Liver (tissue), 9 donors: Measurements from ENCODE around the gene TNS1. TPM values are rescaled to one million over a fixed set of nuclear protein-coding genes. Genes with fewer than 3 reads are reported as not detected.
A peak's percentile ranks its signal among the peaks of the same experiment; 100 is the strongest.

Experiments used
- DNase-seq: peaks from one replicate; pipeline ENCODE4 v3.0.0-alpha.2; 2017; ENCODE audit warnings: low spot score
- H3K27ac ChIP-seq, 2 donors: one replicate each; pipeline ENCODE4 v1.7.0; 2013; ENCODE audit warnings: inconsistent platforms in 2 of 2, low read length in 2 of 2, control low read depth in 1 of 2, low read depth in 1 of 2, mild to moderate bottlenecking in 1 of 2
- H3K27me3 ChIP-seq, 4 donors: one replicate each; pipeline versions ENCODE4 v1.6.1 to v1.7.0; 2013; ENCODE audit warnings: low read length in 3 of 4, inconsistent platforms in 1 of 4, mild to moderate bottlenecking in 1 of 4, moderate library complexity in 1 of 4; ENCODE audit not compliant: control insufficient read depth in 4 of 4, insufficient read depth in 4 of 4
- H3K36me3 ChIP-seq, 4 donors: one replicate each; pipeline versions ENCODE4 v1.6.1 to v1.7.0; 2013; ENCODE audit warnings: low read length in 3 of 4, mild to moderate bottlenecking in 3 of 4, low read depth in 1 of 4, moderate library complexity in 1 of 4; ENCODE audit not compliant: control insufficient read depth in 4 of 4, insufficient read depth in 3 of 4
- H3K4me1 ChIP-seq, 4 donors: one replicate each; pipeline versions ENCODE4 v1.6.1 to v1.7.0; 2013; ENCODE audit warnings: low read length in 3 of 4, mild to moderate bottlenecking in 3 of 4, moderate library complexity in 1 of 4; ENCODE audit not compliant: control insufficient read depth in 4 of 4, insufficient read depth in 4 of 4
- H3K4me3 ChIP-seq, 3 donors: one replicate each; pipeline versions ENCODE4 v1.6.1 to v1.7.0; 2013; ENCODE audit warnings: low read length in 3 of 3, control low read depth in 1 of 3, low read depth in 1 of 3, mild to moderate bottlenecking in 1 of 3
- H3K9ac ChIP-seq, 2 donors: one replicate each; pipeline ENCODE4 v1.7.0; 2013; ENCODE audit warnings: low read length in 2 of 2, mild to moderate bottlenecking in 2 of 2, moderate library complexity in 2 of 2, control low read depth in 1 of 2, low read depth in 1 of 2
- H3K9me3 ChIP-seq, 4 donors: one replicate each; pipeline versions ENCODE4 v1.6.1 to v1.7.0; 2013; ENCODE audit warnings: low read length in 3 of 4; ENCODE audit not compliant: control insufficient read depth in 4 of 4
- EGR1 ChIP-seq, 2 donors: IDR thresholded peaks; 2 replicates each; pipeline ENCODE4 v1.6.1; 2016 to 2018; ENCODE audit warnings: antibody characterized with exemption in 2 of 2, low read depth in 2 of 2
- FOXA1 ChIP-seq: IDR thresholded peaks from 2 replicates; pipeline ENCODE4 v1.6.1; 2016; ENCODE audit warnings: antibody characterized with exemption
- FOXA2 ChIP-seq: IDR thresholded peaks from 2 replicates; pipeline ENCODE4 v1.6.1; 2016; ENCODE audit warnings: antibody characterized with exemption
- GABPA ChIP-seq, 2 donors: IDR thresholded peaks in 1 of 2; conservative IDR thresholded peaks in 1 of 2; 2 replicates each; pipeline ENCODE4 v1.6.1; 2016; ENCODE audit warnings: antibody characterized with exemption in 2 of 2, mild to moderate bottlenecking in 1 of 2, moderate library complexity in 1 of 2
- HNF4A ChIP-seq, 2 donors: conservative IDR thresholded peaks; 2 replicates each; pipeline ENCODE4 v1.6.1; 2016; ENCODE audit warnings: antibody characterized with exemption in 2 of 2, mild to moderate bottlenecking in 2 of 2
- HNF4G ChIP-seq: IDR thresholded peaks from 2 replicates; pipeline ENCODE4 v1.6.1; 2016; ENCODE audit warnings: antibody characterized with exemption
- JUND ChIP-seq, 2 donors: IDR thresholded peaks; 2 replicates each; pipeline ENCODE4 v1.6.1; 2016; ENCODE audit warnings: antibody characterized with exemption in 2 of 2
- NR2F2 ChIP-seq: IDR thresholded peaks from 2 replicates; pipeline ENCODE4 v1.6.1; 2016; ENCODE audit warnings: antibody characterized with exemption
- RAD21 ChIP-seq, 2 donors: IDR thresholded peaks; 2 replicates each; pipeline ENCODE4 v1.6.1; 2016; ENCODE audit warnings: antibody characterized with exemption in 2 of 2, mild to moderate bottlenecking in 2 of 2
- RXRA ChIP-seq, 2 donors: IDR thresholded peaks; 2 replicates each; pipeline ENCODE4 v1.6.1; 2017 to 2018; ENCODE audit warnings: antibody characterized with exemption in 2 of 2, mild to moderate bottlenecking in 1 of 2
- SP1 ChIP-seq: IDR thresholded peaks from 2 replicates; pipeline ENCODE4 v1.6.1; 2018; ENCODE audit warnings: antibody characterized with exemption, mild to moderate bottlenecking
- TAF1 ChIP-seq: conservative IDR thresholded peaks from 2 replicates; pipeline ENCODE4 v1.6.1; 2016; ENCODE audit warnings: antibody characterized with exemption, mild to moderate bottlenecking
- YY1 ChIP-seq: IDR thresholded peaks from 2 replicates; pipeline ENCODE4 v1.6.1; 2016; ENCODE audit warnings: antibody characterized with exemption, mild to moderate bottlenecking
- WGBS: extraction: QIAGEN DNeasy Blood & Tissue Kit; methylation state at CpG from one replicate; pipeline ENCODE4 v1.1.7; 2013; 5-methylcytosine and 5-hydroxymethylcytosine counted together
- polyA plus RNA-seq, 2 donors: library from polyadenylated mRNA; stranded (reverse) in 1 of 2; unstranded in 1 of 2; fragments of 200-250 nt in 1 of 2; fragments of >200 nt in 1 of 2; fragmentation: Nextera tagmentation in 1 of 2; extraction: Ambion mirVana in 1 of 2; gene quantifications; one replicate each; pipeline versions ENCODE4 v1.2.1 to v1.2.3, GENCODE V29; 2013 to 2015
- total RNA-seq, 2 donors: library from RNA; depleted of rRNA; stranded (reverse); fragments of >200 nt; gene quantifications; one replicate each; pipeline ENCODE4 v1.2.3, GENCODE V29; 2014
- TF ChIP-seq, protein P1 (sequence below): IDR thresholded peaks from 2 replicates; pipeline ENCODE4 v1.6.1; 2016; ENCODE audit warnings: antibody characterized with exemption
- TF ChIP-seq, protein P2 (sequence below): IDR thresholded peaks from 2 replicates; pipeline ENCODE4 v1.6.1; 2016; ENCODE audit warnings: antibody characterized with exemption
- TF ChIP-seq, protein P3 (sequence below): IDR thresholded peaks from 2 replicates; pipeline ENCODE4 v1.6.1; 2016; ENCODE audit warnings: antibody characterized with exemption
- TF ChIP-seq, protein P4 (sequence below): fragments of 150-350 bp; IDR thresholded peaks from 2 replicates; pipeline ENCODE4 v1.5.1; 2017; ENCODE audit warnings: improper control_type of control experiment, low read depth, low read length; ENCODE audit not compliant: missing input control
- TF ChIP-seq, protein P5 (sequence below): IDR thresholded peaks from 2 replicates; pipeline ENCODE4 v1.6.1; 2016; ENCODE audit warnings: antibody characterized with exemption, mild to moderate bottlenecking
- donor health status: healthy.
- donor health status: healthy.
- donor health status: healthy.
- donor health status: healthy.
- donor health status: healthy.

The TNS1 gene
- total and polyA plus RNA-seq, 4 donors = 16.3 to 128 (median 57.3) TPM

DNA sequence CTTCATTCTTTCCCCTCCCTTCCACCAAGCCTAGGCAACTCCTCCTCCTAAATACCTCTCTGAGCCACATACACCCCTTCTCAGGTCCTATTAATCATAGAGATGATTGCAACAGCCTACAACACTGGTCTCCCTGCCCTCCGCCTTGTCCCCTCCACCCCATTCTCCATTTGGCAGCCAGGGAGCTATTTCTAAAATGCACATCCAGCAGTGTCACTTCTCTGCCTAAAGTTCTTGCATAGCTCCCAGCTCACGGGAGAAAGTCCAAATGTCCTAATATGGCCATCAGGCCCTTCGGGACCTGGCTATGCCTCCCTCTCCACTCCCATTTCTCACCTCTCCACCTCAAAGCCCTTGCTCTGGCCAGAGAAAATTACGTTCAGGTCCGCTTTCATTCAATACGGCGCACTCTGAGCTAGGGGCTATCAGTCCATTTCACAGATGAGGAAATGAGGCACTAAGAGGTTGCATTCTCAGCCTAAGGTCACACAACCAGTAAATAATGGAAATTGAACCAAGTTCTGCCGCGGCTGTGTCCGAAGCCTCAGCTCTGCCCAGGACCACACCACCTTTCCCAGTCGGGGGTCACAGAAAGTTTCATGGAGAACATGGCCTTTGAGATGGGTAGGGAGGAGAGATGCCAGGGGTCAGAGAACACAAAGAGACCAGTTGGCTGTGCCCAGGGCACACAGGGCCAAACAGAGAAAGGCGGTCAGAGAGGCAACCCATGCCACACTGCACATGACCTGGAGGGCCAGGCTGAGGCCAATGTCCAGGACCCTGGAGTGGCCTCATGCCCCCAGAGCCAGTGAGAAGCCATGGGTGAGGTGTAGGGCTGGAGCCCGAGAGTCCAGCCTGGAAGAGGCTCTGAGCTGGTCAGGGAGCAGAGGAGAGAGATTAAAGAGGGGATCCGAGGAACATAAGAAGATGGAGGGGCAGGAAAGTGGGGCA is 72.8 kb downstream of the TNS1 start:
- Histone ChIP-seq H3K36me3 (peaks cover 0 to 4% (median 0%) of the 10 kb centered on the region in 4 donors), H3K4me3 (no peak overlapping the region), H3K27me3 (no peaks in the 10 kb centered on the region), H3K27ac (peak overlapping the region; percentile 95 to 99), H3K9me3 (no peaks in the 10 kb centered on the region), H3K4me1 (peaks cover 44 to 96% (median 69%) of the 10 kb centered on the region in 4 donors), H3K9ac (peak overlapping the region; percentile 24 to 80)
- DNase-seq = no peak
- 31% methylated on average over 14 of the region's 14 CpGs for WGBS
- TF ChIP-seq, protein P1, sequence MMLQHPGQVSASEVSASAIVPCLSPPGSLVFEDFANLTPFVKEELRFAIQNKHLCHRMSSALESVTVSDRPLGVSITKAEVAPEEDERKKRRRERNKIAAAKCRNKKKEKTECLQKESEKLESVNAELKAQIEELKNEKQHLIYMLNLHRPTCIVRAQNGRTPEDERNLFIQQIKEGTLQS = peak; percentile 81
- peak in 1 of 2 donors; percentile 18 for TF ChIP-seq EGR1 (IDR thresholded peaks at IDR 0.05; ENCODE audit: low read depth in 2 of 2)
- TF ChIP-seq TAF1 = peak; percentile 58
- TF ChIP-seq GABPA (IDR thresholded peaks at IDR 0.05 in 1 of 2, conservative IDR thresholded peaks at IDR 0.05 in 1 of 2) = no peak
- no peak for TF ChIP-seq FOXA1
- TF ChIP-seq, protein P2, sequence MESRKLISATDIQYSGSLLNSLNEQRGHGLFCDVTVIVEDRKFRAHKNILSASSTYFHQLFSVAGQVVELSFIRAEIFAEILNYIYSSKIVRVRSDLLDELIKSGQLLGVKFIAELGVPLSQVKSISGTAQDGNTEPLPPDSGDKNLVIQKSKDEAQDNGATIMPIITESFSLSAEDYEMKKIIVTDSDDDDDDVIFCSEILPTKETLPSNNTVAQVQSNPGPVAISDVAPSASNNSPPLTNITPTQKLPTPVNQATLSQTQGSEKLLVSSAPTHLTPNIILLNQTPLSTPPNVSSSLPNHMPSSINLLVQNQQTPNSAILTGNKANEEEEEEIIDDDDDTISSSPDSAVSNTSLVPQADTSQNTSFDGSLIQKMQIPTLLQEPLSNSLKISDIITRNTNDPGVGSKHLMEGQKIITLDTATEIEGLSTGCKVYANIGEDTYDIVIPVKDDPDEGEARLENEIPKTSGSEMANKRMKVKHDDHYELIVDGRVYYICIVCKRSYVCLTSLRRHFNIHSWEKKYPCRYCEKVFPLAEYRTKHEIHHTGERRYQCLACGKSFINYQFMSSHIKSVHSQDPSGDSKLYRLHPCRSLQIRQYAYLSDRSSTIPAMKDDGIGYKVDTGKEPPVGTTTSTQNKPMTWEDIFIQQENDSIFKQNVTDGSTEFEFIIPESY = peak; percentile 62
- TF ChIP-seq HNF4G = peak; percentile 88
- TF ChIP-seq, protein P3, sequence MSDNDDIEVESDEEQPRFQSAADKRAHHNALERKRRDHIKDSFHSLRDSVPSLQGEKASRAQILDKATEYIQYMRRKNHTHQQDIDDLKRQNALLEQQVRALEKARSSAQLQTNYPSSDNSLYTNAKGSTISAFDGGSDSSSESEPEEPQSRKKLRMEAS = peak; percentile 81
- peak; percentile 92 to 95 for TF ChIP-seq HNF4A (conservative IDR thresholded peaks at IDR 0.05)
- TF ChIP-seq, protein P4, sequence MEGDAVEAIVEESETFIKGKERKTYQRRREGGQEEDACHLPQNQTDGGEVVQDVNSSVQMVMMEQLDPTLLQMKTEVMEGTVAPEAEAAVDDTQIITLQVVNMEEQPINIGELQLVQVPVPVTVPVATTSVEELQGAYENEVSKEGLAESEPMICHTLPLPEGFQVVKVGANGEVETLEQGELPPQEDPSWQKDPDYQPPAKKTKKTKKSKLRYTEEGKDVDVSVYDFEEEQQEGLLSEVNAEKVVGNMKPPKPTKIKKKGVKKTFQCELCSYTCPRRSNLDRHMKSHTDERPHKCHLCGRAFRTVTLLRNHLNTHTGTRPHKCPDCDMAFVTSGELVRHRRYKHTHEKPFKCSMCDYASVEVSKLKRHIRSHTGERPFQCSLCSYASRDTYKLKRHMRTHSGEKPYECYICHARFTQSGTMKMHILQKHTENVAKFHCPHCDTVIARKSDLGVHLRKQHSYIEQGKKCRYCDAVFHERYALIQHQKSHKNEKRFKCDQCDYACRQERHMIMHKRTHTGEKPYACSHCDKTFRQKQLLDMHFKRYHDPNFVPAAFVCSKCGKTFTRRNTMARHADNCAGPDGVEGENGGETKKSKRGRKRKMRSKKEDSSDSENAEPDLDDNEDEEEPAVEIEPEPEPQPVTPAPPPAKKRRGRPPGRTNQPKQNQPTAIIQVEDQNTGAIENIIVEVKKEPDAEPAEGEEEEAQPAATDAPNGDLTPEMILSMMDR = no peak
- peak; percentile 96 to 98 for TF ChIP-seq RXRA (IDR thresholded peaks at IDR 0.05)
- TF ChIP-seq, protein P5, sequence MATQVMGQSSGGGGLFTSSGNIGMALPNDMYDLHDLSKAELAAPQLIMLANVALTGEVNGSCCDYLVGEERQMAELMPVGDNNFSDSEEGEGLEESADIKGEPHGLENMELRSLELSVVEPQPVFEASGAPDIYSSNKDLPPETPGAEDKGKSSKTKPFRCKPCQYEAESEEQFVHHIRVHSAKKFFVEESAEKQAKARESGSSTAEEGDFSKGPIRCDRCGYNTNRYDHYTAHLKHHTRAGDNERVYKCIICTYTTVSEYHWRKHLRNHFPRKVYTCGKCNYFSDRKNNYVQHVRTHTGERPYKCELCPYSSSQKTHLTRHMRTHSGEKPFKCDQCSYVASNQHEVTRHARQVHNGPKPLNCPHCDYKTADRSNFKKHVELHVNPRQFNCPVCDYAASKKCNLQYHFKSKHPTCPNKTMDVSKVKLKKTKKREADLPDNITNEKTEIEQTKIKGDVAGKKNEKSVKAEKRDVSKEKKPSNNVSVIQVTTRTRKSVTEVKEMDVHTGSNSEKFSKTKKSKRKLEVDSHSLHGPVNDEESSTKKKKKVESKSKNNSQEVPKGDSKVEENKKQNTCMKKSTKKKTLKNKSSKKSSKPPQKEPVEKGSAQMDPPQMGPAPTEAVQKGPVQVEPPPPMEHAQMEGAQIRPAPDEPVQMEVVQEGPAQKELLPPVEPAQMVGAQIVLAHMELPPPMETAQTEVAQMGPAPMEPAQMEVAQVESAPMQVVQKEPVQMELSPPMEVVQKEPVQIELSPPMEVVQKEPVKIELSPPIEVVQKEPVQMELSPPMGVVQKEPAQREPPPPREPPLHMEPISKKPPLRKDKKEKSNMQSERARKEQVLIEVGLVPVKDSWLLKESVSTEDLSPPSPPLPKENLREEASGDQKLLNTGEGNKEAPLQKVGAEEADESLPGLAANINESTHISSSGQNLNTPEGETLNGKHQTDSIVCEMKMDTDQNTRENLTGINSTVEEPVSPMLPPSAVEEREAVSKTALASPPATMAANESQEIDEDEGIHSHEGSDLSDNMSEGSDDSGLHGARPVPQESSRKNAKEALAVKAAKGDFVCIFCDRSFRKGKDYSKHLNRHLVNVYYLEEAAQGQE = no peak
- peak; percentile 34 for TF ChIP-seq FOXA2
- TF ChIP-seq SP1 = peak; percentile 90
- peak; percentile 92 for TF ChIP-seq NR2F2
- TF ChIP-seq RAD21 (IDR thresholded peaks at IDR 0.05) = peak; percentile 20 to 46
- TF ChIP-seq JUND (IDR thresholded peaks at IDR 0.05) = peak; percentile 66 to 76
- TF ChIP-seq YY1 = peak; percentile 70
